ENCODE results near the gene FAM149B1.

- TF ChIP-seq CTCF (IDR thresholded peaks at IDR 0.05 in 4 of 5, conservative IDR thresholded peaks at IDR 0.05 in 1 of 5), result no peak
- no peak for TF ChIP-seq POLR2A (IDR thresholded peaks at IDR 0.05)
Observed at GRCh38 chr10:73247509-73248258, 79.8 kb downstream of the FAM149B1 start.

Measured in gastrocnemius medialis (tissue), 4 donors.